Measurements from ENCODE around the gene KAZN.

GRCh38 chr1:14608308-14608707, 9.8 kb downstream of the KAZN start:
- no peak for TF ChIP-seq ZNF274 (IDR thresholded peaks at IDR 0.05; ENCODE audit: borderline replicate concordance, extremely low read depth, low read length)
- no peak for TF ChIP-seq MAX (IDR thresholded peaks at IDR 0.05)
- no peak for TF ChIP-seq SIN3A (conservative IDR thresholded peaks at IDR 0.05 in 1 of 2, IDR thresholded peaks at IDR 0.05 in 1 of 2; ENCODE audit: low read depth in 1 of 2, low read length in 2 of 2)
- TF ChIP-seq SP1 (IDR thresholded peaks at IDR 0.05; ENCODE audit: low read depth, low read length) = no peak
- TF ChIP-seq RXRA (IDR thresholded peaks at IDR 0.05; ENCODE audit: insufficient read depth, low read depth, low read length) = no peak
- no peak for TF ChIP-seq TEAD4 (IDR thresholded peaks at IDR 0.05; ENCODE audit: low read depth, low read length)
- TF ChIP-seq NRF1 (IDR thresholded peaks at IDR 0.05; ENCODE audit: low read depth, low read length) = no peak
- no peak for TF ChIP-seq POLR2A (IDR thresholded peaks at IDR 0.05; ENCODE audit: control extremely low read depth in 1 of 2, low read depth in 2 of 2, low read length in 2 of 2)
- no peak for TF ChIP-seq USF2 (IDR thresholded peaks at IDR 0.05; ENCODE audit: low read length)
- no peak for TF ChIP-seq EZH2 (IDR thresholded peaks at IDR 0.05; ENCODE audit: low read depth, low read length, severe bottlenecking)
- no peak for TF ChIP-seq GABPA (IDR thresholded peaks at IDR 0.05; ENCODE audit: borderline replicate concordance, insufficient read depth, low read length)
- TF ChIP-seq CEBPB (IDR thresholded peaks at IDR 0.05; ENCODE audit: low read depth, low read length) = no peak
- no peak for TF ChIP-seq KDM1A (IDR thresholded peaks at IDR 0.05; ENCODE audit: borderline replicate concordance, low read length)
